Measurements from ENCODE around the gene RNASET2. TPM values are rescaled to one million over a fixed set of nuclear protein-coding genes. Genes with fewer than 3 reads are reported as not detected.

The RNASET2 gene
- total RNA-seq (10 to 100 TPM; 68.4 to 92.1 TPM), polyA plus RNA-seq (10 to 100 TPM; 55.2 to 87.3 TPM)
- long read RNA-seq, donor 1, transcript RNASET2-210 (9 exons, 1,375 nt), result major isoform, 22 of 43 reads
- long read RNA-seq, donor 1, transcript RNASET2-212 (2 exons, 2,280 nt), result minor isoform, 7 of 43 reads
- long read RNA-seq, donor 1, partial matches to known transcripts, result 10 of 43 reads
- long read RNA-seq, donor 1, other reads (novel, unspliced or antisense), result 0 of 43 reads
- long read RNA-seq, donor 2, transcript RNASET2-212 (2 exons, 2,280 nt), result minor isoform, 5 of 19 reads
- long read RNA-seq, donor 2, transcript RNASET2-210 (9 exons, 1,375 nt), result major isoform, 13 of 19 reads
- long read RNA-seq, donor 2, partial matches to known transcripts, result 0 of 19 reads
- long read RNA-seq, donor 2, other reads (novel, unspliced or antisense), result 0 of 19 reads
- long read RNA-seq, donor 3, transcript RNASET2-210 (9 exons, 1,375 nt), result major isoform, 21 of 23 reads
- long read RNA-seq, donor 3, partial matches to known transcripts, result 0 of 23 reads
- long read RNA-seq, donor 3, other reads (novel, unspliced or antisense), result 0 of 23 reads
- long read RNA-seq, donor 4, transcript RNASET2-210 (9 exons, 1,375 nt), result major isoform, 9 of 9 reads
- long read RNA-seq, donor 4, partial matches to known transcripts, result 0 of 9 reads
- long read RNA-seq, donor 4, other reads (novel, unspliced or antisense), result 0 of 9 reads
- long read RNA-seq, donor 5, transcript RNASET2-210 (9 exons, 1,375 nt), result major isoform, 22 of 39 reads
- long read RNA-seq, donor 5, partial matches to known transcripts, result 13 of 39 reads
- long read RNA-seq, donor 5, other reads (novel, unspliced or antisense), result 0 of 39 reads

GRCh38 chr6:166956444-166957086 is at the start of gene RNASET2:
Gene RNASET2 (minus strand): TSS chr6:166956550. CDS start chr6:166956182, 368 bp downstream.
- Histone ChIP-seq H3K36me3 (ENCODE audit: control insufficient read depth in 4 of 4, insufficient read depth in 4 of 4, low read length in 4 of 4) (peaks cover 0 to 3% (median 0%) of the 10 kb centered on the region in 4 donors), H3K4me1 (ENCODE audit: control insufficient read depth in 5 of 5, insufficient read depth in 5 of 5, low read length in 5 of 5) (peaks cover 0 to 13% (median 0%) of the 10 kb centered on the region in 5 donors), H3K27me3 (ENCODE audit: control insufficient read depth in 3 of 3, insufficient read depth in 3 of 3, low read length in 2 of 3) (no peaks in the 10 kb centered on the region), H3K27ac (ENCODE audit: low read depth in 1 of 2, low read length in 1 of 2) (peak within 1 kb of the TSS; percentile 75 to 92), H3K4me3 (peak within 1 kb of the TSS; percentile 77), H3K9ac (ENCODE audit: insufficient read depth in 1 of 2, low read length in 2 of 2) (peak within 1 kb of the TSS in 1 of 2 donors; percentile 46), H3K9me3 (ENCODE audit: control insufficient read depth in 4 of 4, insufficient read depth in 3 of 4, low read length in 3 of 4) (peaks cover 0 to 2% (median 0%) of the 10 kb centered on the region in 4 donors)
- peak; percentile 98 for ATAC-seq (ENCODE audit: insufficient read depth, low FRiP score)
- TF ChIP-seq CTCF (IDR thresholded peaks at IDR 0.05; ENCODE audit: control extremely low read depth, extremely low read depth), result no peak
- WGBS, 2 donors, result 0 to 1% methylated on average over 55 to 71 of the region's 71 CpGs
- DNase-seq, result peak; percentile 93 to 96 (median 96)

GRCh38 chr6:167005350-167006159 is 49.2 kb upstream of the RNASET2 start:
- TF ChIP-seq CTCF (IDR thresholded peaks at IDR 0.05; ENCODE audit: control extremely low read depth, extremely low read depth), result no peak
- peaks cover 3 to 10% (median 5%) of the 10 kb centered on the region in 5 donors for H3K4me1 ChIP-seq (ENCODE audit: control insufficient read depth in 5 of 5, insufficient read depth in 5 of 5, low read length in 5 of 5)
- H3K36me3 ChIP-seq (ENCODE audit: control insufficient read depth in 4 of 4, insufficient read depth in 4 of 4, low read length in 4 of 4), result peaks cover 3 to 13% (median 7%) of the 10 kb centered on the region in 4 donors
- H3K27me3 ChIP-seq (ENCODE audit: control insufficient read depth in 3 of 3, insufficient read depth in 3 of 3, low read length in 2 of 3), result no peaks in the 10 kb centered on the region
- H3K27ac ChIP-seq (ENCODE audit: low read depth in 1 of 2, low read length in 1 of 2), result no peak overlapping the region
- WGBS, 2 donors, result 83 to 86% methylated on average over 12 of the region's 12 CpGs
- no peak overlapping the region for H3K4me3 ChIP-seq
- DNase-seq (peak in 2 of 3 donors; percentile 6 to 17), ATAC-seq (ENCODE audit: insufficient read depth, low FRiP score) (no peak)
- H3K9me3 ChIP-seq (ENCODE audit: control insufficient read depth in 4 of 4, insufficient read depth in 3 of 4, low read length in 3 of 4), result no peaks in the 10 kb centered on the region
- H3K9ac ChIP-seq (ENCODE audit: insufficient read depth in 1 of 2, low read length in 2 of 2), result no peak overlapping the region

- Histone ChIP-seq H3K27me3 (ENCODE audit: control insufficient read depth in 3 of 3, insufficient read depth in 3 of 3, low read length in 2 of 3) (no peaks in the 10 kb centered on the region), H3K4me1 (ENCODE audit: control insufficient read depth in 5 of 5, insufficient read depth in 5 of 5, low read length in 5 of 5) (peaks cover 4 to 24% (median 9%) of the 10 kb centered on the region in 5 donors), H3K4me3 (no peak overlapping the region), H3K9ac (ENCODE audit: insufficient read depth in 1 of 2, low read length in 2 of 2) (no peak overlapping the region), H3K9me3 (ENCODE audit: control insufficient read depth in 4 of 4, insufficient read depth in 3 of 4, low read length in 3 of 4) (peaks cover 0 to 2% (median 0%) of the 10 kb centered on the region in 4 donors), H3K36me3 (ENCODE audit: control insufficient read depth in 4 of 4, insufficient read depth in 4 of 4, low read length in 4 of 4) (peaks cover 0 to 11% (median 5%) of the 10 kb centered on the region in 4 donors), H3K27ac (ENCODE audit: low read depth in 1 of 2, low read length in 1 of 2) (no peak overlapping the region)
- ATAC-seq (ENCODE audit: insufficient read depth, low FRiP score), result no peak
- WGBS, 2 donors, result 85% methylated on average over 2 of the region's 2 CpGs
- no peak for TF ChIP-seq CTCF (IDR thresholded peaks at IDR 0.05; ENCODE audit: control extremely low read depth, extremely low read depth)
- DNase-seq, result no peak
Measured at GRCh38 chr6:167000759-167001158, 44.4 kb upstream of the RNASET2 start.
